ENCODE results near the gene ZBTB5. TPM values are rescaled to one million over a fixed set of nuclear protein-coding genes. Genes with fewer than 3 reads are reported as not detected.
"Not testable (repeated sequence)": the region's sequence is repeated elsewhere in the genome, so short reads cannot be mapped to it uniquely, and the experiment has no call there.

The ZBTB5 gene
- total and polyA plus RNA-seq, 2 donors (not counting 1 experiment from before 2014, with no cell fraction given) = 5.1 to 7.3 TPM

DNA sequence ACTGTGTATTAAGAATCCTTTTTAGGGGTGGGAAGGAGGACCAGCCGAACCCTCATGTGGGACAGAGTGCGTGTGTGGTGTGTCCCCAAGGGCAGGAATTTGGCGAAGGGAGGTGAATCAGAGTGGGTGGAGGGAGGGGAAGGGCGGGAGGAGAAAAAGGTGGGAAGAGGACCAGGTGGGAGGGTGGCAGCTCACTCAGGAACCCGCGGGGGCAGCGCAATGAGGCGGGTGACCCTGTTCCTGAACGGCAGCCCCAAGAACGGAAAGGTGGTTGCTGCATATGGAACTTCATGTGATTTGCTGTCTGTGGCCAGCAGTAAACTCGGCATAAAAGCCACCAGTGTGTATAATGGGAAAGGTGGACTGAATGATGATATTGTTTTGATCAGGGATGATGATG, 11.7 kb upstream of the ZBTB5 start:
- no peaks in the 10 kb centered on the region for H4K20me1 ChIP-seq (ENCODE audit: control insufficient read depth, extremely low read depth, insufficient read depth, low read length)
- H3K4me2 ChIP-seq (ENCODE audit: extremely low read depth, insufficient read depth, low read length) = no peak overlapping the region
- no peaks in the 10 kb centered on the region for H3K36me3 ChIP-seq (ENCODE audit: control insufficient read depth, insufficient read depth, low read length)
- H3K9ac ChIP-seq (ENCODE audit: insufficient read depth, low read length) = no peak overlapping the region
- no peaks in the 10 kb centered on the region for H3K9me3 ChIP-seq (ENCODE audit: control insufficient read depth, insufficient read depth, low read depth, low read length)
- TF ChIP-seq EZH2 (IDR thresholded peaks at IDR 0.05; ENCODE audit: low read length, missing control alignments) (no peak), CTCF (conservative IDR thresholded peaks at IDR 0.05 in 1 of 2, IDR thresholded peaks at IDR 0.05 in 1 of 2; ENCODE audit: low read depth in 1 of 2, low read length in 2 of 2) (no peak)
- H3K79me2 ChIP-seq (ENCODE audit: control insufficient read depth, insufficient read depth, low read length) = no peaks in the 10 kb centered on the region
- H2AFZ ChIP-seq (ENCODE audit: low read length) = no peak overlapping the region
- no peaks in the 10 kb centered on the region for H3K27me3 ChIP-seq (ENCODE audit: control insufficient read depth, insufficient read depth, low read length)
- H3K27ac ChIP-seq (ENCODE audit: insufficient read depth, low read length) = no peak overlapping the region
- DNase-seq (ENCODE audit: low read depth in 2 of 2) = no peak
- no peak overlapping the region for H3K4me3 ChIP-seq (replicated peaks in 1 of 4; ENCODE audit: control extremely low read depth in 1 of 4, insufficient read depth in 1 of 4, low read depth in 3 of 4, low read length in 4 of 4)
- no peaks in the 10 kb centered on the region for H3K4me1 ChIP-seq (ENCODE audit: control insufficient read depth, extremely low read depth, insufficient read depth, low read length)

DNA sequence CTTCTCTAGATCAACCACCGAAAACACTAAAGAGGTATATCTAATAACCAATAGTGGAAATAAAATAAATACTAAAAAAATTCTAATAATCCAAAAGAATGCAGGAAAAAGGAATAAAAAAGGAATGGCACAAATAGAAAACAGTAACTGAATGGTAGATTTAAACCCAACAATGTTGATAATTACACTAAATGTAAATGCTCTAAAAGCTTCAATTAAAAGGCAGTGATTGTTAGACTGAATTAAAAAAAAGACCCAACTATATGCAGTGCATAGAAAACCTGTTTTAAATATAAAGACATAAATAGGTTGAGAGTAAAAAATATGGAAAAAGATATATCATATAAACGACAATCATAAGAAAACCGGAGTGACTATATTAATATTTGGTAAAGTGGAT, 9.2 kb upstream of the ZBTB5 start:
- no peak for TF ChIP-seq EZH2 (IDR thresholded peaks at IDR 0.05; ENCODE audit: low read length, missing control alignments)
- no peak for TF ChIP-seq CTCF (conservative IDR thresholded peaks at IDR 0.05 in 1 of 2, IDR thresholded peaks at IDR 0.05 in 1 of 2; ENCODE audit: low read depth in 1 of 2, low read length in 2 of 2)
- Histone ChIP-seq H3K4me3 (replicated peaks in 1 of 4; ENCODE audit: control extremely low read depth in 1 of 4, insufficient read depth in 1 of 4, low read depth in 3 of 4, low read length in 4 of 4) (no peak overlapping the region), H3K79me2 (ENCODE audit: control insufficient read depth, insufficient read depth, low read length) (no peaks in the 10 kb centered on the region), H3K9me3 (ENCODE audit: control insufficient read depth, insufficient read depth, low read depth, low read length) (no peaks in the 10 kb centered on the region), H2AFZ (ENCODE audit: low read length) (no peak overlapping the region), H4K20me1 (ENCODE audit: control insufficient read depth, extremely low read depth, insufficient read depth, low read length) (no peaks in the 10 kb centered on the region), H3K4me2 (ENCODE audit: extremely low read depth, insufficient read depth, low read length) (no peak overlapping the region), H3K27ac (ENCODE audit: insufficient read depth, low read length) (no peak overlapping the region), H3K4me1 (ENCODE audit: control insufficient read depth, extremely low read depth, insufficient read depth, low read length) (no peaks in the 10 kb centered on the region), H3K9ac (ENCODE audit: insufficient read depth, low read length) (no peak overlapping the region), H3K27me3 (ENCODE audit: control insufficient read depth, insufficient read depth, low read length) (no peaks in the 10 kb centered on the region), H3K36me3 (ENCODE audit: control insufficient read depth, insufficient read depth, low read length) (no peaks in the 10 kb centered on the region)
- DNase-seq (ENCODE audit: low read depth in 2 of 2) = no peak

DNA sequence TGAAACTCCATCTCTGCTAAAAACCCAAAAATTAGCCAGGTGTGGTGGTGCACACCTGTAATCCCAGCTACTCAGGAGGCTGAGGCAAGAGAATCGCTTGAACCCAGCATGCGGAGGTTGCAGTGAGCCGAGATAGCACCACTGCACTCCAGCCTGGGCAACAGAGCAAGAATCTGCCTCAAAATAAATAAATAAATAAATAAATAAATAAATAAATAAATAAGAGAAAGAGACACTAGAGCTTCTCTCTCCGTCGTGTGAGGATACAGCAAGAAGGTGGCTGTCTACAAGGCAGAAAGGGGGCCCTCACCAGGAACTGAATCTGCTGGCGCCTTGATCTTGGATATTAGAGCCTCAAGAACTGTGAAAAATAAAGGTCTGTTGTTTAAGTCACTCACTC, 8.7 kb upstream of the ZBTB5 start:
- not testable (repeated sequence) for H3K36me3 ChIP-seq (ENCODE audit: control insufficient read depth, insufficient read depth, low read length); H3K79me2 ChIP-seq (ENCODE audit: control insufficient read depth, insufficient read depth, low read length); H3K9me3 ChIP-seq (ENCODE audit: control insufficient read depth, insufficient read depth, low read depth, low read length); H3K27me3 ChIP-seq (ENCODE audit: control insufficient read depth, insufficient read depth, low read length); H4K20me1 ChIP-seq (ENCODE audit: control insufficient read depth, extremely low read depth, insufficient read depth, low read length); H2AFZ ChIP-seq (ENCODE audit: low read length); DNase-seq (ENCODE audit: low read depth in 2 of 2); H3K4me3 ChIP-seq (replicated peaks in 1 of 4; ENCODE audit: control extremely low read depth in 1 of 4, insufficient read depth in 1 of 4, low read depth in 3 of 4, low read length in 4 of 4); H3K4me2 ChIP-seq (ENCODE audit: extremely low read depth, insufficient read depth, low read length); H3K4me1 ChIP-seq (ENCODE audit: control insufficient read depth, extremely low read depth, insufficient read depth, low read length); H3K27ac ChIP-seq (ENCODE audit: insufficient read depth, low read length); H3K9ac ChIP-seq (ENCODE audit: insufficient read depth, low read length)

Data from fibroblast of lung (primary cell).